HG03025 (cell line): ENCODE data around the gene SLC25A40.
"Not testable (repeated sequence)": the region's sequence is repeated elsewhere in the genome, so short reads cannot be mapped to it uniquely, and the experiment has no call there.

Source experiments
- ATAC-seq: cut with Tn5 transposase; IDR thresholded peaks from one replicate; pipeline ENCODE4 v1.9.1; 2021; ENCODE audit warnings: mild to moderate bottlenecking, moderate library complexity; ENCODE audit not compliant: unreplicated experiment, low FRiP score

SLC25A40 gene

GRCh38 chr7:87876040-87876868 is at the start of gene SLC25A40, which contains the start of gene DBF4:
TSS of gene SLC25A40 (minus strand) at chr7:87876360. CDS start at chr7:87858727, 17,633 bp downstream.
TSS of gene DBF4 (plus strand) at chr7:87876493. CDS start at chr7:87876733, 240 bp downstream.
- ATAC-seq = peak; percentile 91

DNA sequence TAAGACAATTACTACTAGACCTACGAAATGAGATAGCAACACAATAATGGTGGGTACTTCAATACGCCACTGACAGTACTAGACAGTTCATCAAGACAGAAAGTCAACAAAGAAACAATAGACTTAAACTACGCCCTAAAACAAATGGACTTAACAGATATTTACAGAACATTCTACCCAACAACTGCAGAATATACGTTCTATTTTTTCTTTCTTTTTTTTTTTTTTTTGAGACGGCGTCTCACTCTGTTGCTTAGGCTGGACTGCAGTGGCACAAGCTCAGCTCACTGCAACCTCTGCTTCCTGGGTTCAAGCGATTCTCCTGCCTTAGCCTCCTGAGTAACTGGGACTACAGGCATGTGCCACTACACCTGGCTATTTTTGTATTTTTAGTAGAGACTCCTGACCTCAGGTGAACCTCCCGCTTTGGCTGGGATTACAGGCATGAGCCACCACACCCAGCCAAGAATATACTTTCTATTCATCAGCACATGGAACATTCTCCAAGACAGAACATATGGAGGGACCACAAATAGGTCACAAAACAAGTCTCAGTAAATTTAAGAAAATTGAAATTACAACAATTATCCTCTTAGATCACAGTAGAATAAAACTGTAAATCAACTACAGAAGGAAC is 46.7 kb upstream of the SLC25A40 start:
- ATAC-seq = not testable (repeated sequence)

DNA sequence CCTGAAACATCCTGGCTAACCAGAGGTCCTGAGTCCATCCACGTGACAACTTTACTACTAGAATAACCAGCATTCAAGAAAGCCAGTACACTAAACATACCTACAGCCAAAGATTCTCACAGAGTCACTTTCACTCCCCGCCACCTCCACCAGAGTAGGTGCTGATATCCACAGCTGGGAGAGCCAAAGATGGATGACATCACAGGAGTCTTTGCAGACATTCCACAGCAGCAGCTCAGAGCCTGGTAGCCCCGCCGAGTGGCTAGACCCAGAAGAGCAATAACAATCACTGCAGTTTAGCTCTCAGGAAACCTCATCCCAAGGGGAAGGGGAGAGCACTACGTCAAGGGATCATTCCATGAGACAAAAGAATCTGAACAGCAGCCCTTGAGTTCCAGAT is 44.4 kb upstream of the SLC25A40 start:
- ATAC-seq = no peak

GRCh38 chr7:87919875-87920274 is 43.7 kb upstream of the SLC25A40 start:
- no peak for ATAC-seq

- no peak for ATAC-seq
Observed at GRCh38 chr7:87918740-87919139, 42.6 kb upstream of the SLC25A40 start.

DNA sequence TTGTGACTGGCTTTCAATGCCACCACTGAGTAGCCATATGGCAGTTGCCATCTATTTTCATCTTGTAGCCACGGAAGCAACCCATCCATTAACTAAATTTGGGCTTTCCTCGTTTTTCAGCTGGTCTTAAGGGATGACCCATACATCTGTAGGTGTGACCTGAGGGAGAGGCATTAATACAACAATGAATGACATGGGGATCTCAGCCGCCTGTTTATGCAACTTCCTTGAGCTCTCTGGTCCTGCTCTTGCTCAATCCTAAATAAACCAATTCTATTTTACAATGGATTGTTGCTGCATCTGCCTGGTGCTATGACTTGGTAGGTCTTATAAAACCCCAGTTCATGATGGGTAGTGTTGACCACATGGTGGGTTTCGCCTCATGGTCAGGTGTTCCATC is 36.0 kb upstream of the SLC25A40 start:
- ATAC-seq = no peak

GRCh38 chr7:87908814-87909213 is 32.7 kb upstream of the SLC25A40 start:
- ATAC-seq = not testable (repeated sequence)

DNA sequence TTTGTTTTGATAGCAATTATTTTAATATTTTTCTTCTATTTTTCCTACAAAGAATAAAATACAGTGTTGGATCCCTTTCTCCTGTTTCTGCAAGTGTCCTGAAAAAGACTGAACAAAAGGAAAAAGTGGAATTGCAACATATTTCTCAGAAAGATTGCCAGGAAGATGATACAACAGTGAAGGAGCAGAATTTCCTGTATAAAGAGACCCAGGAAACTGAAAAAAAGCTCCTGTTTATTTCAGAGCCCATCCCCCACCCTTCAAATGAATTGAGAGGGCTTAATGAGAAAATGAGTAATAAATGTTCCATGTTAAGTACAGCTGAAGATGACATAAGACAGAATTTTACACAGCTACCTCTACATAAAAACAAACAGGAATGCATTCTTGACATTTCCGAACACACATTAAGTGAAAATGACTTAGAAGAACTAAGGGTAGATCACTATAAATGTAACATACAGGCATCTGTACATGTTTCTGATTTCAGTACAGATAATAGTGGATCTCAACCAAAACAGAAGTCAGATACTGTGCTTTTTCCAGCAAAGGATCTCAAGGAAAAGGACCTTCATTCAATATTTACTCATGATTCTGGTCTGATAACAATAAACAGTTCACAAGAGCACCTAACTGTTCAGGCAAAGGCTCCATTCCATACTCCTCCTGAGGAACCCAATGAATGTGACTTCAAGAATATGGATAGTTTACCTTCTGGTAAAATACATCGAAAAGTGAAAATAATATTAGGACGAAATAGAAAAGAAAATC is 31.2 kb upstream of the SLC25A40 start:
- ATAC-seq = not testable (repeated sequence)

GRCh38 chr7:87899255-87899654 is 23.1 kb upstream of the SLC25A40 start:
- no peak for ATAC-seq

DNA sequence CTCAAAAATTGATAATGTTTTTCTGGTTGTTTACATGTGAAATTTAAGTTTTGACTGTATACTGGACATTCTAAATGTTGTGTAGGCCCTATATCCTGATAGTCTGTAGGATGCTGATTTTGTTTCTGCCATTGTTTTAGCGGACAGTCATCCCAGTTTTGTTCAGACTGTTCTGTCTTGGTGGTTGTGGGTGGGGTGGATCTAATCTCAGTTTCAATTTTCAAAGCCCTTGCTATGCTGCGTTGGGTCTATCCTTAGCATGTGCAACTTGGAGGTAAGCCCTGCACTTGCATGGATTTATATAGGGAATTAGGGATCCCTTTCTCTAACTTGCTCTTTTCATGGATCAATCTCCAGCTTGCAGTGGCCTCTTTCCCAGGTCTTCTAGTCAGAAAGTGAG is 19.2 kb upstream of the SLC25A40 start:
- no peak for ATAC-seq

DNA sequence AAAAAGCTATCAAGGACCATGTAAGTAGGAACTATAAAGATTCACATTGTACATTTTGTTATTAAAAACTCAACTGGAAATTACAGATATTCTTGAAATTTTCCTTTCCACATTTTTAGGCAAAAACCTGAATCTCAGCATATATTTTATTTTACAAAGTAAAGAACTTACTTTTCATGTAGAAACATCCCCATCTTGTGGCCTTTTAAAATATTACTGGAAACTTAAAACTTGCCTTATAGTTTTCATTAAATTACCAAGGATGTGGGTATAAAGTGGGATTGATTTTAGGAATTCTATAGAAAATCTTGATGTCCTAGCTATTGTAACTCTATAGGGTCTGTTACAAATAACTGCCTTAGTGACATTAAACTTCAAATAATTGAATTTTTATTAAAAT is 10.7 kb upstream of the SLC25A40 start:
- no peak for ATAC-seq

- ATAC-seq = no peak
Observed at GRCh38 chr7:87885018-87885417, 8.9 kb upstream of the SLC25A40 start.

GRCh38 chr7:87882151-87882937 is 6.2 kb upstream of the SLC25A40 start:
- no peak for ATAC-seq

DNA sequence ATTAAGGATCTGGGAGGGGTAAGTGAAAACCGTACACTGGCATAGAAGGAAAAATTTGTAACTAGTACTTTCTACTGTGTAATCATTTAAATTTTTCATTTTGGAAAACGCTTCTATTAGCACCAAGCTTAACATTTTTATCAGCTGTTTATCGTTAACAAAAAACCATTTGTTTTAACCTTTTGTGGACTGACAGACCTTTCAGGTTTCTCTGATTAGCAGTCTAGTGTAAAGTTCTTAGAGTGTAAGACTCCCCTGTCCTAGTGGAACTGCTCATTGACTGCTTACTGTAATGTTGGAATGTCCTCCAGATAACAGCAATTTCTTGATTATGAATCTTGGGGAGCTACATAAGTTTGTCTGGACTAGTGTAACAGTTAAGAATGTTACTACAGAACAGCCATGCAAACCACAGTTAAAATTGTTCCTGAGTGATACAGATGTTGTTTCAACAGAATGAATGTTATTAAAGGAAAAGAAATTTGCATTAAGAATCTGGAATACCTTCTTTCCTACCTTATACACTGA is 2.1 kb upstream of the SLC25A40 start:
- ATAC-seq = no peak

DNA sequence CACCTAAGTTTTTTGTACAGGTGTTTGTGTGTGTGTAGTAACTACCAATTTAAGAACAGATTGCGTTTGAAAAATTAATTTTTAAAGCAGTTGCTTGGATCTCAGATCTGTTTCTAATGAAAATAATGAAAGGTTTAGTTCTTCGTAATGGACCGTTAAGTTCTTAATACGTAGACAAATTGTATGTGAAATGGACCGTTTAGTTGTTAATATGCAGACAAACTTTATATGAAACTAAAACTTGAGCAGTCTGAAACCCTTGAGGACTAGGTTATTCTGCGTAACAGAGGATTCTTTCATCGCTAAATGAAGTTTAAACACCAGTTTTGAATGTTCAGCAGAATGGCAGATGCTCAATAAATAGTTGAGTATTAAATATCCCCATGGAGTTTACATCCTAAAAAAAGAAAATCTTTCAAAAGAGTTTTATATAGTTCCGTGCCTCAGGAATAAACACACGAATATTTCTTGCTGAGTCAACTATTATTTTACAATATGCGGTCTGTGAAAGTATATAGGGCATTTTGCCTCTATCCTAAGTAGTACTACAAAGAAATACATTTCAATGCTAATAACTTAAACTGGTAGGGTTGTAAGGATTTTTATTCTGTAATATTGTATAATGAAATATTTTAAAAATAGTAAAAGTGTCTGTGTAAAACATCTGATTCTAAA is 1.3 kb upstream of the SLC25A40 start:
- ATAC-seq = no peak

GRCh38 chr7:87876869-87877234 is 692 bp upstream of the SLC25A40 start:
- peak; percentile 18 for ATAC-seq

- ATAC-seq = peak; percentile 18
Observed at GRCh38 chr7:87875151-87876039, 765 bp downstream of the SLC25A40 start.

DNA sequence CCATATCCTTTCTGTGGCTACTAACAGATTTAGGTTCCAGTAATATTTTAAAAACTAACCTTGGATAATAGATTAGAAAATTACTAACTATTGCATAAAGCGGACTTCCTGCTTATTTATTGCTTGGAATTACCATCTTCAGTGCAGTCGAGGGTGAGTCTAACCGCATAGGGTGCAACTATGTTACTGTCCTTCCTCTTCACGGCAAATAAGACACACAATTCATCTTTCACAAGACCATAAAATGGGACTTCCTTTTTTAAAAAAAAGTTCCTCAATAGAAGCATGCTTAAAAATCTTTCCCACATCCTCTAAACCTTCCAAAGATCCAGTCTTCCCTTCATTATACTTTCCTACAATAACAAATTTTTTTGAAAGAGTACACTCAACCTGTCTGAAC is 2.1 kb downstream of the SLC25A40 start:
- no peak for ATAC-seq

DNA sequence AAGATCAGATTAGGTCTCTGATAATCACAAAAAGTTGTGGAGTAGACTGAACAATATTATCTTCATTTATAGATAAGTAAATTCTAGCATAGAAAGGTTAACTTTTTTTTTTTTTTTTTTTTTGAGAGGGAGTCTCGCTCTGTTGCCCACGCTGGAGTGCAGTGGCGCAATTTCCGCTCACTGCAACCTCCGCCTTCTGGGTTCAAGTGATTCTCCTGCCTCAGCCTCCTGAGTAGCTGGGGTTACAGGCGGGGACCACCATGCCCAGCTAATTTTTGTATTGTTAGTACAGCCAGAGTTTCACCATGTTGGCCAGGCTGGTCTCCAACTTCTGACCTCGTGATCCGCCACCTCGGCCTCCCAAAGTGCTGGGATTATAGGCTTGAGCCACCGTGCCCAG is 2.8 kb downstream of the SLC25A40 start:
- ATAC-seq = not testable (repeated sequence)
